ENCODE measurements around the gene OR52N4.
"Not testable (repeated sequence)": the region's sequence is repeated elsewhere in the genome, so short reads cannot be mapped to it uniquely, and the experiment has no call there.

Gene OR52N4

GRCh38 chr11:5753943-5754342 lies at the start of gene OR52N4:
Gene OR52N4 (plus strand): TSS chr11:5754243. CDS start chr11:5754741, 498 bp downstream.
- DNase-seq (ENCODE audit: low spot score): no peak

GRCh38 chr11:5705688-5706087 lies 48.4 kb upstream of the OR52N4 start:
- DNase-seq (ENCODE audit: low spot score): no peak

GRCh38 chr11:5712507-5712906 lies 41.5 kb upstream of the OR52N4 start:
- no peak for DNase-seq (ENCODE audit: low spot score)

GRCh38 chr11:5713695-5714094 lies 40.3 kb upstream of the OR52N4 start:
- no peak for DNase-seq (ENCODE audit: low spot score)

GRCh38 chr11:5716518-5716917 lies 37.5 kb upstream of the OR52N4 start:
- DNase-seq (ENCODE audit: low spot score): not testable (repeated sequence)

GRCh38 chr11:5719703-5720495 lies 34.1 kb upstream of the OR52N4 start:
- DNase-seq (ENCODE audit: low spot score): no peak

GRCh38 chr11:5722622-5723021 lies 31.4 kb upstream of the OR52N4 start:
- no peak for DNase-seq (ENCODE audit: low spot score)

GRCh38 chr11:5726351-5726750 lies 27.7 kb upstream of the OR52N4 start:
- no peak for DNase-seq (ENCODE audit: low spot score)

- DNase-seq (ENCODE audit: low spot score): no peak
Observed at GRCh38 chr11:5727691-5728090, 26.4 kb upstream of the OR52N4 start.

- DNase-seq (ENCODE audit: low spot score): no peak
Observed at GRCh38 chr11:5736396-5736795, 17.6 kb upstream of the OR52N4 start, which contains the start of gene OR56B1. Gene OR56B1 (plus strand): TSS chr11:5736448. CDS start chr11:5736517, 69 bp downstream.

- no peak for DNase-seq (ENCODE audit: low spot score)
Observed at GRCh38 chr11:5737091-5737490, 17.0 kb upstream of the OR52N4 start.

GRCh38 chr11:5737670-5738392 lies 16.2 kb upstream of the OR52N4 start:
- no peak for DNase-seq (ENCODE audit: low spot score)

GRCh38 chr11:5738431-5738830 lies 15.6 kb upstream of the OR52N4 start:
- DNase-seq (ENCODE audit: low spot score): no peak

GRCh38 chr11:5746614-5747013 lies 7.4 kb upstream of the OR52N4 start:
- DNase-seq (ENCODE audit: low spot score): no peak

GRCh38 chr11:5749836-5750235 lies 4.2 kb upstream of the OR52N4 start:
- DNase-seq (ENCODE audit: low spot score): no peak

- DNase-seq (ENCODE audit: low spot score): no peak
Observed at GRCh38 chr11:5767056-5767455, 13.0 kb downstream of the OR52N4 start.

GRCh38 chr11:5783255-5783654 lies 29.2 kb downstream of the OR52N4 start, which contains the start of gene OR52N5:
Gene OR52N5 (minus strand): TSS chr11:5783355. CDS start chr11:5778634, 4,721 bp downstream.
- DNase-seq (ENCODE audit: low spot score): no peak

- no peak for DNase-seq (ENCODE audit: low spot score)
Observed at GRCh38 chr11:5791165-5791564, 37.1 kb downstream of the OR52N4 start, which contains the start of gene OR52N1. Gene OR52N1 (minus strand): TSS chr11:5791265. CDS start chr11:5788816, 2,449 bp downstream.

- DNase-seq (ENCODE audit: low spot score): no peak
Observed at GRCh38 chr11:5796541-5796940, 42.5 kb downstream of the OR52N4 start.

GRCh38 chr11:5803982-5804381 lies 49.9 kb downstream of the OR52N4 start:
- DNase-seq (ENCODE audit: low spot score): no peak
